OCI-LY1 (cell line): ENCODE data around the gene OXCT1.

ENCODE experiments used
- H2AFZ ChIP-seq: fragments of 200-600 bp; sonication (generic), shearing (Covaris generic); 2 replicates; pipeline ENCODE4 v1.6.0; 2014; ENCODE audit warnings: antibody characterized with exemption, mild to moderate bottlenecking, low read length
- H3F3A ChIP-seq: fragments of 200-600 bp; sonication (generic), shearing (Covaris generic); 2 replicates; pipeline ENCODE4 v1.6.0; 2014; ENCODE audit warnings: mild to moderate bottlenecking, antibody characterized with exemption, low read length, moderate library complexity; ENCODE audit not compliant: insufficient read depth
- H3K27ac ChIP-seq: fragments of 200-600 bp; sonication (generic); 2 replicates; pipeline ENCODE4 v1.5.1; 2014; ENCODE audit warnings: low read length, mixed run types, mild to moderate bottlenecking, low read depth; ENCODE audit not compliant: poor library complexity, severe bottlenecking
- H3K27me3 ChIP-seq: fragments of 200-600 bp; sonication (generic); 2 replicates; pipeline ENCODE4 v1.6.0; 2014; ENCODE audit warnings: antibody characterized with exemption, mild to moderate bottlenecking, low read length, moderate library complexity; ENCODE audit not compliant: insufficient read depth
- H3K36me3 ChIP-seq: fragments of 200-600 bp; sonication (generic); 2 replicates; pipeline ENCODE4 v1.6.1; 2014; ENCODE audit warnings: mild to moderate bottlenecking, antibody characterized with exemption, low read length, moderate library complexity, mixed read lengths; ENCODE audit not compliant: insufficient read depth
- H3K4me1 ChIP-seq: fragments of 200-600 bp; sonication (generic); 2 replicates; pipeline ENCODE4 v1.5.1; 2014; ENCODE audit warnings: mild to moderate bottlenecking, low read length, moderate library complexity; ENCODE audit not compliant: insufficient read depth, severe bottlenecking
- H3K4me2 ChIP-seq: fragments of 200-600 bp; sonication (generic), shearing (Covaris generic); 2 replicates; pipeline ENCODE4 v1.6.1; 2014; ENCODE audit warnings: low read length
- H3K4me3 ChIP-seq: fragments of 200-600 bp; sonication (generic); 2 replicates; pipeline ENCODE4 v1.5.1; 2014; ENCODE audit warnings: low read length, low read depth, mild to moderate bottlenecking, mixed read lengths; ENCODE audit not compliant: poor library complexity, severe bottlenecking
- H3K79me2 ChIP-seq: fragments of 200-600 bp; shearing (Covaris generic); 2 replicates; pipeline ENCODE4 v1.6.1; 2016; ENCODE audit warnings: mixed run types, low read length, mixed read lengths; ENCODE audit not compliant: insufficient read depth
- H3K9ac ChIP-seq: fragments of 200-600 bp; sonication (generic), shearing (Covaris generic); 2 replicates; pipeline ENCODE4 v1.6.1; 2014; ENCODE audit warnings: mild to moderate bottlenecking, low read length, mixed read lengths
- H3K9me2 ChIP-seq: fragments of 200-600 bp; sonication (generic), shearing (Covaris generic); 2 replicates; pipeline ENCODE4 v1.6.1; 2014; ENCODE audit warnings: low read depth, mild to moderate bottlenecking, low read length, mixed read lengths
- H3K9me3 ChIP-seq: fragments of 200-600 bp; shearing (Covaris generic); 2 replicates; pipeline ENCODE4 v1.6.1; 2014; ENCODE audit warnings: low read length, mixed read lengths
- H4K20me1 ChIP-seq: fragments of 200-600 bp; sonication (generic), shearing (Covaris generic); 2 replicates; pipeline ENCODE4 v1.6.0; 2016; ENCODE audit warnings: mild to moderate bottlenecking, low read length; ENCODE audit not compliant: insufficient read depth
- EZH2 ChIP-seq: fragments of 200-600 bp; sonication (generic), shearing (Covaris generic); IDR thresholded peaks from 2 replicates; pipeline ENCODE4 v1.8.0; 2017; ENCODE audit warnings: borderline replicate concordance, mixed run types, mild to moderate bottlenecking, antibody characterized with exemption, low read length, moderate library complexity, mixed read lengths
- TF ChIP-seq, protein P1 (sequence below): fragments of 200-600 bp; sonication (generic), shearing (Covaris generic); IDR thresholded peaks from 2 replicates; pipeline ENCODE4 v1.5.1; 2017; ENCODE audit warnings: mild to moderate bottlenecking, antibody characterized with exemption, low read length, moderate library complexity, mixed read lengths

Gene OXCT1

DNA sequence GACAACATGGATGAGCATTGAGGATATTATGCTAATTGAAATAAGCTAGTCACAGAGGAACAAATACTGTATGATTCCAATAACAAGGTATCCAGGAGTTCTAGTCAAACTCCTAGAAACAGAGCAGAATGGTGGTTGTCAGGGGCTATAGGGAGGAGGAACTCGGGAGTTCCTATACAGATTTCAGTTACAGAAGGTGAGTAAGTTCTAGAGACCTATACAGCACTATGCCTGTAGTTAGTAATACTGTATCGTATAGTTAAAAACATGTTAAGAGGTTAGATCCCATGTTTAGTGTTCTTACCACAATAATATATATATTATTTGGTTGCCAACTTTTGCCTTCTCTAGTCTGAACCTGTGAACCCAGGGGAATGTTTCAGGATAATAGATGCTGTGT lies 7.9 kb upstream of the OXCT1 start:
- Histone ChIP-seq H4K20me1 (no peaks in the 10 kb centered on the region), H3K4me1 (no peaks in the 10 kb centered on the region), H3K4me3 (no peak overlapping the region), H3K27ac (no peak overlapping the region), H3K36me3 (no peaks in the 10 kb centered on the region), H3K9me3 (no peaks in the 10 kb centered on the region), H2AFZ (no peak overlapping the region), H3K4me2 (no peak overlapping the region), H3K79me2 (no peaks in the 10 kb centered on the region), H3K27me3 (no peaks in the 10 kb centered on the region), H3F3A (no peaks in the 10 kb centered on the region), H3K9me2 (no peaks in the 10 kb centered on the region), H3K9ac (no peak overlapping the region)
- TF ChIP-seq, protein P1, sequence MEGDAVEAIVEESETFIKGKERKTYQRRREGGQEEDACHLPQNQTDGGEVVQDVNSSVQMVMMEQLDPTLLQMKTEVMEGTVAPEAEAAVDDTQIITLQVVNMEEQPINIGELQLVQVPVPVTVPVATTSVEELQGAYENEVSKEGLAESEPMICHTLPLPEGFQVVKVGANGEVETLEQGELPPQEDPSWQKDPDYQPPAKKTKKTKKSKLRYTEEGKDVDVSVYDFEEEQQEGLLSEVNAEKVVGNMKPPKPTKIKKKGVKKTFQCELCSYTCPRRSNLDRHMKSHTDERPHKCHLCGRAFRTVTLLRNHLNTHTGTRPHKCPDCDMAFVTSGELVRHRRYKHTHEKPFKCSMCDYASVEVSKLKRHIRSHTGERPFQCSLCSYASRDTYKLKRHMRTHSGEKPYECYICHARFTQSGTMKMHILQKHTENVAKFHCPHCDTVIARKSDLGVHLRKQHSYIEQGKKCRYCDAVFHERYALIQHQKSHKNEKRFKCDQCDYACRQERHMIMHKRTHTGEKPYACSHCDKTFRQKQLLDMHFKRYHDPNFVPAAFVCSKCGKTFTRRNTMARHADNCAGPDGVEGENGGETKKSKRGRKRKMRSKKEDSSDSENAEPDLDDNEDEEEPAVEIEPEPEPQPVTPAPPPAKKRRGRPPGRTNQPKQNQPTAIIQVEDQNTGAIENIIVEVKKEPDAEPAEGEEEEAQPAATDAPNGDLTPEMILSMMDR, result no peak
- no peak for TF ChIP-seq EZH2

DNA sequence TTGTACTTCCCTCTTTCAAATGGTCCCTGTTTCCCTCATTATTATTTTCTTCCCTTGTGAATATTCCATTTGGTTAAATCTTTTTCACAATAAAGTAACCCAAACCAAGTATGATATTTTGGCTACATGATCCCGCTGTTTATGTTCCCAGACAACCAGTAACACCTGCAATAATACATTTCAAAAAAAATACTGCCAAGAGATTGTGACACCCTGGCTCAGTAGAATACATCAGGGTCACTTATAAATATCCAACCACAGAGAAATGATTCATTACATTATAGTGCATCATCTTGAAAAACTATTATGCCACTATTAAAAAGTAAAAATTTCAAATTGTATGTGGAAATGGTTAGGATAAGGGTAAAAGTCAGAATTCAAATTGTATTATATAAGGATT lies 7.2 kb upstream of the OXCT1 start:
- H4K20me1 ChIP-seq, result no peaks in the 10 kb centered on the region
- no peaks in the 10 kb centered on the region for H3K36me3 ChIP-seq
- no peaks in the 10 kb centered on the region for H3K9me3 ChIP-seq
- no peaks in the 10 kb centered on the region for H3K4me1 ChIP-seq
- H3F3A ChIP-seq, result no peaks in the 10 kb centered on the region
- no peak overlapping the region for H3K27ac ChIP-seq
- H3K4me3 ChIP-seq, result no peak overlapping the region
- no peak overlapping the region for H3K9ac ChIP-seq
- no peaks in the 10 kb centered on the region for H3K79me2 ChIP-seq
- H3K9me2 ChIP-seq, result no peaks in the 10 kb centered on the region
- H2AFZ ChIP-seq, result no peak overlapping the region
- H3K27me3 ChIP-seq, result no peaks in the 10 kb centered on the region
- TF ChIP-seq EZH2, result no peak
- TF ChIP-seq, protein P1, result no peak
- H3K4me2 ChIP-seq, result no peak overlapping the region

DNA sequence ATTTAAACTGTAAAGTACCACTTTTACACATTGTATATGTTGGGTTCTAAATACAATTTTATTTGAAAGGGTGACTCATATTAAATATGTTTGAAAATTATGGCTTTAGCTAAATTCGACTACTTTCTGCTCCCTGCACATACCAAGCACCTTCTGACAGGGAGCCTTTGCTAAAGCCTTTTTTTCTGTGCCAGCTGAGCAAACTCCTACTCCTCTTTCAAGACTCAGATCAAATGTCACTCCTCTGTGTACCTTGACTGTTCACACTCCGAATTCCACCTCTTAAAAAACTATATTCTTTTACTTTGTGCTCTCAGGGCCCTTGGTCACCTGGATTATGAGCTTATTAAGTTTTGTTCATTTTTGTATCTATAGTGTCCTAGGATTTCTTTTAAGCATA lies 6.5 kb upstream of the OXCT1 start:
- Histone ChIP-seq H3K4me1 (no peaks in the 10 kb centered on the region), H3K4me2 (no peak overlapping the region), H3K79me2 (no peaks in the 10 kb centered on the region), H3K4me3 (no peak overlapping the region), H3K9me2 (no peaks in the 10 kb centered on the region), H3K36me3 (no peaks in the 10 kb centered on the region), H3K27me3 (no peaks in the 10 kb centered on the region), H3K27ac (no peak overlapping the region), H3K9me3 (no peaks in the 10 kb centered on the region), H3K9ac (no peak overlapping the region), H2AFZ (no peak overlapping the region), H4K20me1 (no peaks in the 10 kb centered on the region), H3F3A (no peaks in the 10 kb centered on the region)
- TF ChIP-seq, protein P1, result no peak
- no peak for TF ChIP-seq EZH2
